DMS53 treated with DMSO at 0.1 percent for 48 hours (cell line): ENCODE measurements around the gene ZNF225.
"Not testable (repeated sequence)": the region's sequence is repeated elsewhere in the genome, so short reads cannot be mapped to it uniquely, and the experiment has no call there.

Source experiments
- DNase-seq: peaks from one replicate; lab custom pipeline; 2025; ENCODE audit not compliant: unreplicated experiment; lab: John Stamatoyannopoulos, UW

The ZNF225 gene

GRCh38 chr19:44156475-44156874 is 43.3 kb downstream of the ZNF225 start:
- DNase-seq: no peak

GRCh38 chr19:44163789-44164188 is 50.6 kb downstream of the ZNF225 start:
- DNase-seq: no peak

GRCh38 chr19:44164327-44164672 is 51.1 kb downstream of the ZNF225 start:
- DNase-seq: no peak

GRCh38 chr19:44164673-44165512 is 51.7 kb downstream of the ZNF225 start, which contains the start of gene ZNF226:
ZNF226 (plus strand) TSS chr19:44165100; CDS start chr19:44170081, 4,981 bp downstream.
- peak; percentile 99 for DNase-seq

GRCh38 chr19:44170660-44171059 is 57.5 kb downstream of the ZNF225 start:
- DNase-seq: not testable (repeated sequence)

GRCh38 chr19:44176590-44176989 is 63.4 kb downstream of the ZNF225 start:
- no peak for DNase-seq

GRCh38 chr19:44180968-44181367 is 67.8 kb downstream of the ZNF225 start:
- DNase-seq: no peak

- DNase-seq: no peak
Measured at GRCh38 chr19:44182145-44182544, 68.9 kb downstream of the ZNF225 start.
